Urinary bladder (tissue), 4 donors: ENCODE measurements around the gene DCAF5. TPM values are rescaled to one million over a fixed set of nuclear protein-coding genes. Genes with fewer than 3 reads are reported as not detected.
"Not testable (repeated sequence)": the region's sequence is repeated elsewhere in the genome, so short reads cannot be mapped to it uniquely, and the experiment has no call there.

Source experiments
- DNase-seq: peaks from one replicate; pipeline ENCODE4 v3.0.0-alpha.2; 2015; ENCODE audit errors: extremely low spot score
- H3K27ac ChIP-seq: one replicate; pipeline ENCODE4 v1.5.1; 2013; ENCODE audit warnings: low read depth, mild to moderate bottlenecking, moderate library complexity
- H3K36me3 ChIP-seq: one replicate; pipeline ENCODE4 v1.6.1; 2013; ENCODE audit warnings: mild to moderate bottlenecking, moderate library complexity; ENCODE audit not compliant: insufficient read depth
- H3K4me1 ChIP-seq: one replicate; pipeline ENCODE4 v1.6.1; 2013; ENCODE audit warnings: mild to moderate bottlenecking, moderate library complexity; ENCODE audit not compliant: insufficient read depth
- H3K4me3 ChIP-seq: one replicate; pipeline ENCODE4 v1.5.1; 2013; ENCODE audit warnings: low read depth, low read length
- WGBS: extraction: QIAGEN DNeasy Blood & Tissue Kit; methylation state at CpG from one replicate; pipeline ENCODE4 v1.1.7; 2013; 5-methylcytosine and 5-hydroxymethylcytosine counted together
- polyA plus RNA-seq: library from polyadenylated mRNA; stranded (reverse); fragments of 200-250 nt; gene quantifications from one replicate; pipeline ENCODE4 v1.2.3, GENCODE V29; 2013
- total RNA-seq: library from RNA; depleted of rRNA; stranded (reverse); fragments of >200 nt; gene quantifications from one replicate; pipeline ENCODE4 v1.2.3, GENCODE V29; 2014
- donor health status: healthy with polysubstance abuse.
- donor health status: healthy.

DCAF5 gene
- total and polyA plus RNA-seq, 2 donors = 28.8 to 35.5 TPM

DNA sequence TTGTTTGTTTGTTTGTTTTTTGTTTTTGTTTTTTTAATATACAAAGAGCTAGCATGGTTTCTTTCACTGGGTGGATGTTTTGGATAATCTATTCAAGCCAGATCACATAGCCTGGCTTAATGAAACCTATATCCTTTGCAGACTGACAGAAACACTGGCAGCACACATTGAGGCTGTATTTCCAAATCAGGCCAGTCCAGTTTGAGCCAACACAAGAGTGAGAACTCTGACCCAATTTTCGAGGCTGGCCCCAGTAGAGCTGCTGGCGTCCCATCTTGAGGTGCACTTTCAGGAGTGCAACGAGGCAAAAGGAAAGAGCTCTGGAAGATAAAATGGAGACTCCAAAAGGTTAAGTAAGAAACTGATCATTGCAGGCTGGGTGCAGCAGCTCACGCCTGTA lies 129.9 kb downstream of the DCAF5 start:
- no peak for DNase-seq
- H3K36me3 ChIP-seq = no peaks in the 10 kb centered on the region
- WGBS = 88% methylated on average over 4 of the region's 4 CpGs
- no peak overlapping the region for H3K4me3 ChIP-seq
- no peak overlapping the region for H3K27ac ChIP-seq
- no peaks in the 10 kb centered on the region for H3K4me1 ChIP-seq

DNA sequence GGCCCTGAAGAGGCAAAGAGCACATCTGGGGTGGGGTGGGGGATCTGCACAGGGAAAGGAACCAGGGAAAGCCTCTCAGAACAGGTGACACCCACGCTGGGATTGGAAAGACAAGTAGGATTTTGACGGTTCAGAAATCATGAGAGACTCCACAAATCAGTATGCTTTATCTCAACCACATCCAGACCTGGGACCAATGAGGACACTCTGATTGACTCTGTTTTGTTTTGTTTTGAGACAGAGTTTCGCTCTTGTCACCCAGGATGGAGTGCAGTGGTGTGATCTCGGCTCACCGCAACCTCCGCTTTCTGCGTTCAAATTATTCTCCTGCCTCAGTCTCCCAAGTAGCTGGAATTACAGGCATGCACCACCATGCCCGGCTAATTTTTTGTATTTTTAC lies 130.8 kb downstream of the DCAF5 start:
- H3K27ac ChIP-seq, H3K4me1 ChIP-seq, H3K4me3 ChIP-seq, DNase-seq, H3K36me3 ChIP-seq: not testable (repeated sequence)
- 88% methylated on average over 8 of the region's 8 CpGs for WGBS

DNA sequence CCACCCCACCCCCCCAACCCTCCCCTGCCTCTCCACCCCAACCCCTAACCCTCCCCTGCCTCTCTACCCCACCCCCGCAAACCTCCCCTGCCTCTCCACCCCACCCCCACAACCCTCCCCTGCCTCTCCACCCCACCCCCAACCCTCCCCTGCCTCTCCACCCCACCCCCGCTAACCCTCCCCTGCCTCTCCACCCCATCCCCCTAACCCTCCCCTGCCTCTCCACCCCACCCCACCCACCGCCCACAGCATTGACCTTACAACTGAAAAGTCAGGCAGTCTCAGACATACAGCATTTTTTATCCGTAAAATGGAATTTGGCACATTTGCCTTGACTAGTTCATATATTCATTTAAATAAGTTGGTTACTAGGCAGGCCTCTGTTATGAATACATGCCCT lies 135.2 kb downstream of the DCAF5 start:
- no peaks in the 10 kb centered on the region for H3K36me3 ChIP-seq
- no peak overlapping the region for H3K4me3 ChIP-seq
- no peak for DNase-seq
- no peak overlapping the region for H3K27ac ChIP-seq
- WGBS = 88% methylated on average over 4 of the region's 4 CpGs
- H3K4me1 ChIP-seq = no peaks in the 10 kb centered on the region

DNA sequence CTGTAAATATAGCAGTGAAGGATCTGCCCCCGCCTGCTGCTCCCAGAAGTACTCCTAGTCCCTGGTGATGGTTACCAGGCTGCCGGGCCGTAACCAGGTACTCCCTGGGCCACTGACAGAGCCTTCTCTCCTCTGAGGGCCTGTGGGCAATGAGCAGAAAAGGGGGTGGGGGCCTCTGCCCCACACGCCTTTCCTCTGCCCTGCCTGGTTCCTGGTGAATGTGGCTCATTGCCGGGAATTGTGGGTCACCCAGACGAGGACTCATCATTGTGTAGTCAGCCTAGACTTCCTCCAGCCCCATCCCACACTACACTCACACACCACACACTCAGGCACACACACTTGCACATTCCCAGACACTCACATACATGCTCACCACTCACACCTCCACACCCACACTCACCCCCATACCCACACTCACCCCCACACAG lies 138.1 kb downstream of the DCAF5 start:
- Histone ChIP-seq H3K4me3 (no peak overlapping the region), H3K36me3 (no peaks in the 10 kb centered on the region), H3K4me1 (no peaks in the 10 kb centered on the region), H3K27ac (no peak overlapping the region)
- no peak for DNase-seq
- WGBS = 97% methylated on average over 6 of the region's 6 CpGs

DNA sequence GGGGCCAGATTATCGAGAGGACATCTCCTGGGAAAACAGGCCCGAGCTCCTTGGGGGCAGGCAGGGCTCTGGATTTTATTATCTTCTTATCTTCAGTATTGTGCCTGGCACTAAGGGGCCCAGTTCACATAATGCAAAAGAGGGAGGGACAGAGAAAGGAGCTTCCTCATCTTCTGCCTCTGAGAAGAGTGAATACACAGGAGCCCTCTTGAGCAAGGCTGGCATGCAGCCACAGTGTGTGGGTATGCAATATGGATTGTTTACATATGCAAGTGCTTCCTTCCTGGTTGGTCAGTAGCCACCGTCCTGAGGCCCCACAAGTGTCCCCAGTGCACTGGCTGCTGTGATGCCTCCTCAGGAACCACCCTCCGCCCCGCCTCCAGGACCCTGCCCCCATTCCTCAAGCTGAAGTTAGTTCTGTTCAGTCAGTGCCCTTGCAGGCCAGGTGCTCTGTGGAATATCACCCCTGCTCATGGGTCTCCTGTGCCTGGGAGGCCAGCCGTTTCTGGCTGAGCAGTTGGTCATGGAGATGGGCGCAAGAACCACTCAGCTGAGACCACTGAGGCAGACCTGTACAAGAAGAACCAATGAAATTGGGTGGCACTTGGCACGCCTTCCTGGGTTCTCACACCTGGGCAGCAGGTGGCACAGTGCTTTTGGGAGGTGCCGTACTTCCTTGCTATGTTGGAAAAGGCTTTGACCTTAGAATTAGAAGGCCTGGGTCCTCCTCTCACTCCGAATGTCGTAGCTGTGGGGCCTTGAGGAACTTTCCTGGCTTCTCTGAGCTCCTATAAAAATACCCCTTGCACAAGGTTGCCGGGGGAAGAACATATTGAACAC lies 138.8 kb downstream of the DCAF5 start:
- no peak overlapping the region for H3K4me3 ChIP-seq
- WGBS = 74% methylated on average over 12 of the region's 12 CpGs
- no peaks in the 10 kb centered on the region for H3K4me1 ChIP-seq
- no peak overlapping the region for H3K27ac ChIP-seq
- DNase-seq = no peak
- no peaks in the 10 kb centered on the region for H3K36me3 ChIP-seq

DNA sequence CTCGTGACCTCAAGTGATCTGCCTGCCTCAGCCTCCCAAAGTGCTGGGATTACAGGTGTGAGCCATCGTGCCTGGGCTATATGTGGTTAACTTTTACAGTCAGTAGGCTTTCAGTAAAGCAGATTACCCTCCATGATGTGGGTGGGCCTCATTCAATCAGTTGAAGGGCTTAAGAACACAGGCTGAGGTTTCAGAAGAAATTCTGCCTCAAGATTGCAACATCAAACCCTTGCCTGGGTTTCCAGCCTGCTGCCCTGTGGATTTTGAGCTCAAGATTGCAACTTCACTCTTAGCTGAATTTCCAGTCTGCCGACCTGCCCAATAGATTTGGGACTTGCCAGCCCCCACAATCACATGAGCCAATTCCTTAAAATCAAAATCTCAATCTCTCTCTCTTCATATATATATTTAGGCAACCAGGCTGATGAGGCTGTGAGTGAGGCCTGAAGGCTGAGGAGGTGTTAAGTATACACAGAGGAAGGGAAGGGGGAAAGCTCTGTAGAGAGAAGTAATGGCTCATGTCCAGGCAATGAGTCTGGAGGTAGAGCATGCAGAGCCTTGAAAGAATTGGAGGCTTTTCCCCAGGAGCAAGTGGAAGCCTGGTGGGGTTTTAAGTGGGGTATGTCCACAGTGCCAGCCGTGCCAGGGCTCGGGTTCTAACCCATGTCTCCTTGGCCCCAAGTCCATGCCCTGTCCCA lies 140.5 kb downstream of the DCAF5 start:
- no peak overlapping the region for H3K27ac ChIP-seq
- no peak for DNase-seq
- 88% methylated on average over 5 of the region's 5 CpGs for WGBS

DNA sequence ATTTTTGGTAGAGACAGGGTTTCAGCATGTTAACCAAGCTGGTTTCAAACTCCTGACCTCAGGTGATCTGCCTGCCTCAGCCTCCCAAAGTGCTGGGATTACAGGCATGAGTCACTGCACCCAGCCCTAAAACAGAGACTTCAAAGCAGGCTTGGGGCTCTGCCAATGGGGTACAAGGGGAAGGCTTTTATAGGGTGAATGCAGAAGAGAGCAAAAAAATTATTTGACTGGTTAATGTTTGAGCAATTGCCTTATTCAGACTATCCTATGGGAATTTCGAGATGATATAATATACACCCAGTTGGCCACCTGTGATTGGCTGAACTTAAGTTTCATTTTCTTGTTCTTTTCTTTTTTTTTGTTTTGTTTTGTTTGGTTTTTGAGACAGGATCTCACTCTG lies 142.3 kb downstream of the DCAF5 start:
- Histone ChIP-seq H3K4me3 (no peak overlapping the region), H3K36me3 (no peaks in the 10 kb centered on the region), H3K27ac (no peak overlapping the region), H3K4me1 (no peaks in the 10 kb centered on the region)
- no peak for DNase-seq
- 78% methylated on average over 1 of the region's 1 CpG for WGBS

More for the DNA sequence above, 140.5 kb downstream of the DCAF5 start:
- Histone ChIP-seq H3K4me3 (no peak overlapping the region), H3K36me3 (no peaks in the 10 kb centered on the region), H3K4me1 (no peaks in the 10 kb centered on the region)

DNA sequence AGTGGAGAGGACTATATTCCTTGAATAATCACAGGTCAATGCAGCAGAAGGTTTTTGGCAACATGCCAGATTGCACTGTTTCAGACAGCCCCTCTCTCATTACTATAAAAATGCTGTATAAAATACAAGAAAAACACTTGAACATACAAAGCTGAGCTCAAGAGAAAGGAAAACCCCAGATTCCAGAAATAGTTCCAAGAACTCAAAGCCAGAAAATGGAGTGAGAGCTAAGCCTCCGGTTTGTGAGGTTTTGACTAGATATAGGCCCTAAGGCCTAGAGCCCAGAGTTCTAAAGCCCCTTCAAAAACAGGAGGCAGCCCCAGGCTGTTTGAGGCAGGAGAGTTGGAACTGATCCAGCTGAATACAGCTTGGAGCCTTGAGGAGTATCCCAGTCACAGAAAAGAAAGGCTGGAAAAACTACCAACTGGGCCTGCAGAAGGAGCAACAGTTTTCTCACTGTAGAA lies 144.5 kb downstream of the DCAF5 start:
- H3K27ac ChIP-seq = no peak overlapping the region
- DNase-seq = no peak
- H3K4me3 ChIP-seq = no peak overlapping the region

DNA sequence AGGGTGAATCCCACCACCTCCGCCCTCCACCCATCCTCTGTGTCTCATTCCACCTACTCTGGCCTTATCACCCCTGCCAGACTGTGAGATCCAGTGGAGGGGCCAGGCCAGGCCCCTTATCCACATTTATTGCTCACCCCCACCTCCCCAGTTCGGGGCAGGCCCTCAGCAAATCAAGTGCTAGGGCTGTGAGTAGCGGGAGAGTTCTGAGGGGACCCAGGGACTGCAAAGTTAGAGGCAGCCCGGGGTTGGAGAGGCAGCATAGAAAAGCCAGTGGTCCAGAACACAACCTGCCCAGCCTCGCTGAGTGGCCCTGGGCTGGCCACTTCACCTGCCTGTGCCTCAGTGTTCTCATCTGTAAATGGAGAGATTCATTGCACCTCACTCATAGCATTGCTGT lies 146.6 kb downstream of the DCAF5 start:
- Histone ChIP-seq H3K27ac (no peak overlapping the region), H3K36me3 (no peaks in the 10 kb centered on the region), H3K4me3 (no peak overlapping the region), H3K4me1 (no peaks in the 10 kb centered on the region)
- WGBS = 97% methylated on average over 5 of the region's 5 CpGs
- no peak for DNase-seq

More for the DNA sequence above, 144.5 kb downstream of the DCAF5 start:
- WGBS = 11% methylated on average over 1 of the region's 1 CpG
- H3K36me3 ChIP-seq = no peaks in the 10 kb centered on the region
- H3K4me1 ChIP-seq = no peaks in the 10 kb centered on the region

DNA sequence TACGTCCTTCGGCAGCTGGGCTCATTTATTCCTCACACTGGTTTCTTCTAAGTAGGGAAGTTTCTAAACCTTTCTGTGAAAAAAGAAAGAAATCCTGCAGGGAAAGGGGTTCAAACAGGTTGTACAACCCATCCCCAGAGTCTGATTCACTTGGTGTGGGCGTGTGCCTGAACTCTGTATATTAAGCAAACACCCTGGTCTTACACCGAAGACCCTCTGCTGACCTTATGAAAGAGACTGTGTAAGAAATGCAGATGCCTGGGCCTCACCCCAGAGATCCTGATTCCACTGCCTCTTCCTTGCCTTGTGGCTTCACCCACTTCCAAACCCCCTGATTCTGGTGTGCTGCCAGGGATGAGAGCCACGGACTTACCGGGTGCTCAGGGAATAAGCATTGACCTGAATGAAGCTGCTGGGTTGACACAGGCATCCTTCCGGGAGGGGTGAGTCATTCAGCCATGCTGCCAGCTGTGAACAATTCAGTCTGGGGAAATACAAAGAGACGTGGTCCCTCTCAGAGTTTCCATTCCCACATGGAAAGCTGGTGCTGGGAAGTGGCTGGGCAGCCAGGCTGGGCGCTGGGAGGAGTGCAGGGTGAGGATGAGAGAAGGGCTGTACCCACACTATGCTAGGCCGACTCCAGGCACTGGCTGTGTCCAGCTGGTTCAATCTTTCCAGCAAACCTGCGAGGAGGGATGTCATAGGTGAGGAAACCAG lies 147.3 kb downstream of the DCAF5 start:
- no peak overlapping the region for H3K4me3 ChIP-seq
- no peak for DNase-seq
- no peak overlapping the region for H3K27ac ChIP-seq
- H3K4me1 ChIP-seq = no peaks in the 10 kb centered on the region
- no peaks in the 10 kb centered on the region for H3K36me3 ChIP-seq
- WGBS = 52% methylated on average over 11 of the region's 11 CpGs

DNA sequence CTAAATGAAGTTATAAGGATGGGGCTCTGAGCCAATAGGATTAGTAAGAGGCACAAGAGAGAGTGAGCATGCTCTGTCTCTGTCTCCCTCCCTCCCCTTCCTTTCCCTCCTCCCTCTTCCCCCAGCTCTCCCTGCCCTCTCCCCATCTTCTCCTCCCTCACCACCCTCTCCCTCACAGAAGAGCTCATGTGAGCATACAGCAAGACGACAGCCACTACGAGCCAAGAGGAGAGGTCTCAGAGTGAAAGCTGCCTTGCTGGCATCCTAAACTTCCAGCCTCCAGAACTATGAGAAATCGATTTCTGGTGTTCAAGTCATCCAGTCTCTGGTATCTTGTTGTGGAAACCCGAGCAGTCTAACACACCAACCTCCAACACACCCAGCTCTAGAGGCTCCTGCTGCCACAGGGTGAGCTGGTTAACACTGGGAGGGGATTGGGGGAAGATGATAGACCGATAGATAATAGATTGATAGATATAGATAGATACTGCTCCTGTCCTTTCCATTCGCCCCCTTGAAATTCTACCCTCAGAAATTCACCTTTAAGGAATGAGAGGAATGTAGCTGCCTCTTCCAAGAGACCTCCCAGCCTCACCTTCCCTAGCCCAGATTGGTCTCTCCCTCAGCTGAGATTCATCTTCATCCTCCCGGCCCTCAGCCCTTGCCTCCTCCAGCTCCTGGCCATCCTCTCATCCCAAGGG lies 148.0 kb downstream of the DCAF5 start:
- Histone ChIP-seq H3K4me3 (no peak overlapping the region), H3K4me1 (no peaks in the 10 kb centered on the region), H3K27ac (no peak overlapping the region), H3K36me3 (no peaks in the 10 kb centered on the region)
- DNase-seq = no peak
- 59% methylated on average over 7 of the region's 7 CpGs for WGBS

DNA sequence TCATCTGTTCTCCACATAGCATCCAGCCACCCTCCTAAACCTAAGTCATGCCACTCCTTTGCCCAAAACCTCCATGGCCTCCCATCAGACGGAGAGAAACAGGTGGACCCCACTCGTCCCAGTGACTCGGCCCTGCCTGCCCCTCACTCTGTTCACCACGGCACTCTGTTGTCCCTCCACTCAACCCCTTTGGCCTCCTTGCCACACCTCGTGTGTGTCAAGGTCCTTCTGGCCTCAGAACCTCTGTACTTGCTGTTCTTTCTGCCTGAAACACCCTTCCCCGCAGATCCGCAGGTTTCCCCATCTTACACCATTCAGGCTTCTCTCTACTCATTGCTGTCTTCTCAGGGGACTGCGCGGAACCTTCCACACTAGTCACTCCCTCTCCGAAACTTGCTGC lies 149.3 kb downstream of the DCAF5 start:
- Histone ChIP-seq H3K4me1 (no peaks in the 10 kb centered on the region), H3K4me3 (no peak overlapping the region), H3K36me3 (no peaks in the 10 kb centered on the region), H3K27ac (no peak overlapping the region)
- no peak for DNase-seq
- WGBS = 92% methylated on average over 10 of the region's 10 CpGs

DNA sequence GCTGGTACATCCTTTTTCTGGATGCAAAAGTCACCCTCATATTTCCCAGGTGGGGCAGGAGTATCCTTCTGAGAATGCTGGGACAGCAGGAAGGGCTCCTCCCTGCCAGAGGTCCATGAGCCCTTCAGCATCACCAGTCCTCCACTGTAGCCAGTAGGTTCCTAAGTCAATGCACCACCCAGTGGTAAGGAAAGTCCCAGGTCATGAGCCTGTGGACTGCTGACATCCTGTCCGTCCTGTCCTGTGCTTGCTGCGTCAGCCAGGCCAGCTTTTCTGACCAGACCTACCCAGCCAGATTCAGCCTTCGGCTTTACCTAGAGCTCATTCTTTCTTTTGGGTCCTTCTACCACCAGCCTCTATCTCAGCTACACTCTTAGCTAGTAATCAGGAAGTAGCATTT lies 150.8 kb downstream of the DCAF5 start:
- no peak for DNase-seq
- WGBS = 80% methylated on average over 3 of the region's 3 CpGs
- H3K4me1 ChIP-seq = no peaks in the 10 kb centered on the region

More for the DNA sequence above, 150.8 kb downstream of the DCAF5 start:
- Histone ChIP-seq H3K27ac (no peak overlapping the region), H3K36me3 (no peaks in the 10 kb centered on the region), H3K4me3 (no peak overlapping the region)
